Mesenchymal stem cell (in vitro differentiated cells and primary cell): Measurements from ENCODE around the gene AEBP2.
"Not testable (repeated sequence)": the region's sequence is repeated elsewhere in the genome, so short reads cannot be mapped to it uniquely, and the experiment has no call there.

Experiments used
- DNase-seq: peaks from one replicate; pipeline ENCODE4 v3.0.0-alpha.2; 2013
- H2AFZ ChIP-seq: one replicate; pipeline ENCODE4 v1.6.1; 2013; ENCODE audit warnings: low read depth, mild to moderate bottlenecking, control low read depth, inconsistent platforms, low read length, moderate library complexity
- H2AK5ac ChIP-seq: 2 replicates; pipeline ENCODE4 v1.6.1; 2013; ENCODE audit warnings: low read length, moderate library complexity, mild to moderate bottlenecking, inconsistent platforms; ENCODE audit not compliant: severe bottlenecking
- H2BK120ac ChIP-seq: one replicate; pipeline ENCODE4 v1.6.1; 2013; ENCODE audit warnings: low read depth, mild to moderate bottlenecking, inconsistent platforms, low read length, moderate library complexity
- H2BK12ac ChIP-seq, 2 experiments: one replicate each; pipeline ENCODE4 v1.6.1; 2013; ENCODE audit warnings: inconsistent platforms in 2 of 2, low read length in 2 of 2, mild to moderate bottlenecking in 2 of 2, moderate library complexity in 2 of 2, control low read depth in 1 of 2
- H2BK15ac ChIP-seq: one replicate; pipeline ENCODE4 v1.6.1; 2013; ENCODE audit warnings: mild to moderate bottlenecking, low read depth, inconsistent platforms; ENCODE audit not compliant: poor library complexity, severe bottlenecking
- H2BK5ac ChIP-seq: 2 replicates; pipeline ENCODE4 v1.6.1; 2013; ENCODE audit warnings: low read depth, mild to moderate bottlenecking, low read length, control low read depth, inconsistent platforms; ENCODE audit not compliant: poor library complexity, severe bottlenecking
- H3K14ac ChIP-seq, 2 experiments: one replicate each; pipeline ENCODE4 v1.6.1; 2013; ENCODE audit warnings: inconsistent platforms in 2 of 2, low read length in 2 of 2, control low read depth in 1 of 2, mild to moderate bottlenecking in 1 of 2, moderate library complexity in 1 of 2
- H3K18ac ChIP-seq, 2 experiments: one replicate each; pipeline ENCODE4 v1.6.1; 2013; ENCODE audit warnings: inconsistent platforms in 2 of 2, low read length in 2 of 2, control low read depth in 1 of 2, low read depth in 1 of 2, mild to moderate bottlenecking in 1 of 2
- H3K23ac ChIP-seq, 2 experiments: one replicate each; pipeline ENCODE4 v1.6.1; 2013; ENCODE audit warnings: inconsistent platforms in 2 of 2, low read length in 2 of 2, mild to moderate bottlenecking in 2 of 2, moderate library complexity in 2 of 2, control low read depth in 1 of 2
- H3K27ac ChIP-seq: 2 replicates; pipeline ENCODE4 v1.5.1; 2013; ENCODE audit warnings: mild to moderate bottlenecking, moderate library complexity, low read length, control low read depth, inconsistent platforms; ENCODE audit not compliant: poor library complexity, severe bottlenecking
- H3K27me3 ChIP-seq, 2 experiments: 2 replicates each; pipeline versions ENCODE4 v1.6.1 to v1.7.0; 2013; ENCODE audit warnings: low read length in 2 of 2, mild to moderate bottlenecking in 2 of 2, moderate library complexity in 2 of 2, control low read depth in 1 of 2, inconsistent platforms in 1 of 2; ENCODE audit not compliant: control insufficient read depth in 1 of 2, insufficient read depth in 1 of 2
- H3K36me3 ChIP-seq, 2 experiments: 2 replicates each; pipeline versions ENCODE4 v1.6.1 to v1.7.0; 2013; ENCODE audit warnings: low read length in 2 of 2, control low read depth in 1 of 2, inconsistent platforms in 1 of 2, low read depth in 1 of 2, mild to moderate bottlenecking in 1 of 2; ENCODE audit not compliant: insufficient read depth in 2 of 2, control insufficient read depth in 1 of 2
- H3K4ac ChIP-seq, 2 experiments: one replicate each; pipeline ENCODE4 v1.6.1; 2013; ENCODE audit warnings: inconsistent platforms in 2 of 2, low read length in 2 of 2, mild to moderate bottlenecking in 2 of 2, moderate library complexity in 2 of 2, control low read depth in 1 of 2, low read depth in 1 of 2
- H3K4me1 ChIP-seq: 2 replicates; pipeline ENCODE4 v1.6.1; 2013; ENCODE audit warnings: low read depth, low read length, control low read depth; ENCODE audit not compliant: control insufficient read depth, insufficient read depth
- H3K4me2 ChIP-seq: 2 replicates; pipeline ENCODE4 v1.6.1; 2013; ENCODE audit warnings: low read length, mild to moderate bottlenecking, inconsistent platforms; ENCODE audit not compliant: poor library complexity, severe bottlenecking
- H3K4me3 ChIP-seq, 2 experiments: 2 replicates each; pipeline versions ENCODE4 v1.5.1 to v1.7.0; 2013; ENCODE audit warnings: low read length in 2 of 2, mild to moderate bottlenecking in 2 of 2, control low read depth in 1 of 2, low read depth in 1 of 2; ENCODE audit not compliant: insufficient read depth in 1 of 2
- H3K79me1 ChIP-seq: replicated peaks from 2 replicates; pipeline ENCODE4 v1.6.1; 2013; ENCODE audit warnings: mild to moderate bottlenecking, control low read depth, low read length, inconsistent platforms; ENCODE audit not compliant: poor library complexity, severe bottlenecking
- H3K9ac ChIP-seq: 2 replicates; pipeline ENCODE4 v1.7.0; 2013; ENCODE audit warnings: mild to moderate bottlenecking, low read length, moderate library complexity
- H3K9me3 ChIP-seq: 2 replicates; pipeline ENCODE4 v1.7.0; 2013; ENCODE audit warnings: mild to moderate bottlenecking, low read length; ENCODE audit not compliant: control insufficient read depth
- H4K8ac ChIP-seq: one replicate; pipeline ENCODE4 v1.6.1; 2013; ENCODE audit warnings: inconsistent platforms, mild to moderate bottlenecking, low read length, moderate library complexity
- H4K91ac ChIP-seq: one replicate; pipeline ENCODE4 v1.6.1; 2013; ENCODE audit warnings: mild to moderate bottlenecking, low read length, inconsistent platforms
- WGBS: methylation state at CpG from one replicate; pipeline ENCODE4 v1.1.7; 2013; ENCODE audit warnings: mixed read lengths; 5-methylcytosine and 5-hydroxymethylcytosine counted together

Gene AEBP2

DNA sequence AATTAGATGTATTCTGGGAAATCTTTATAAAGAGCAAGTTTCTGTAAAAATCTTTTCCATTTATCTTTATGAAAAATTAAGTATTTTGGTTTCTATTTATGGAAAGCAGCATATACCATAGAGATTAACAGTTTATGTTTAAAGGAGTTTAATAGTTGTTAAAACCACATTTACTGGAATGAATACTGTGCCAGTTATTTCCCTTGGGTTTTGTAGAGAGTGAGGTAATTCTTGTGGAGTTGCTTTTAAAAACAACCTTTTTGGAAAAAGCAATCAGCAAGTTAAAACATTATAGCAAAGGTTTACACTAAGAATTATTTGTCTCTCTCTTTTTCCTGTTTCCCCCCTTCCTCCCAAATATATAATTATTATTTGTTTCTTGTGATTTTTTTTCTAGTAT, 34.9 kb downstream of the AEBP2 start:
- Histone ChIP-seq H2BK5ac (no peak overlapping the region), H3K36me3 (peaks cover 12 to 39% of the 10 kb centered on the region in 2 experiments), H3K4ac (no peak overlapping the region), H2BK120ac (no peak overlapping the region), H2AFZ (no peak overlapping the region), H3K9me3 (peaks cover 4% of the 10 kb centered on the region), H2AK5ac (no peak overlapping the region), H3K27me3 (no peaks in the 10 kb centered on the region), H4K91ac (no peak overlapping the region), H2BK12ac (no peak overlapping the region), H3K14ac (no peak overlapping the region), H3K4me2 (no peak overlapping the region), H3K4me3 (no peak overlapping the region), H3K18ac (no peak overlapping the region), H3K27ac (no peak overlapping the region), H3K9ac (no peak overlapping the region), H3K4me1 (no peaks in the 10 kb centered on the region), H4K8ac (no peak overlapping the region), H3K23ac (no peak overlapping the region), H3K79me1 (peaks cover 11% of the 10 kb centered on the region), H2BK15ac (no peak overlapping the region)
- no peak for DNase-seq

DNA sequence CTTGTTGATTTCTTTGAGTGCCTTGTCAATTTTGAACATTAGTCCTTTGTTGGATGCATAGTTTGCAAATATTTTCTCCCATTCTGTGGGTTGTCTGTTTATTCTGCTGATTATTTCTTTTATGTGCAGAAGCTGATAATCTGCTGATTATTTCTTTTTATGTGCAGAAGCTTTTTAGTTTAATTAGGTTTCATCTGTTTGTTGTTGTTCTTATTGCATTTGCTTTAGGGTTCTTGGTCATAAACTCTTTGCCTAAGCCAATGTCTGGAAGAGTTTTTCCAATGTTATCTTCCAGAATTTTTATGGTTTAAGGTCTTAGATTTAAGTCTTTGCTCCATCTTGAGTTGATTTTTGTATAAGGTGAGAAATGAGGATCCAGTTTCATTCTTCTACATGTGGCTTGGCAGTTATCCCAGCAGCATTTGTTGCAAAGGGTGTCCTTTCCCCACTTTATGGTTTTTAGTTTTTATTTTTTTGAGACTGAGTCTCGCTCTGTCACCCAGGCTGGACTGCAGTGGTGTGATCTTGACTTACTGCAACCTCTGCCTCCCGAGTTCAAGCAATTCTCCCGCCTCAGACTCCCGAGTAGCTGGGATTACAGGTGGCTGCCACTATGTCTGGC, 36.7 kb downstream of the AEBP2 start:
- not testable (repeated sequence) for H3K27ac ChIP-seq, H3K9ac ChIP-seq, H3K27me3 ChIP-seq, H3K23ac ChIP-seq, H3K4me1 ChIP-seq, H3K79me1 ChIP-seq, H3K4ac ChIP-seq, H2BK120ac ChIP-seq, H2BK5ac ChIP-seq, H2BK12ac ChIP-seq, H3K18ac ChIP-seq, DNase-seq, H3K14ac ChIP-seq, H2BK15ac ChIP-seq, H3K4me3 ChIP-seq, H4K8ac ChIP-seq, H2AFZ ChIP-seq, H4K91ac ChIP-seq, H3K4me2 ChIP-seq, H2AK5ac ChIP-seq
- 100% methylated on average over 4 of the region's 4 CpGs for WGBS
- peaks cover 13 to 45% of the 10 kb centered on the region in 2 experiments for H3K36me3 ChIP-seq
- peaks cover 20% of the 10 kb centered on the region for H3K9me3 ChIP-seq

DNA sequence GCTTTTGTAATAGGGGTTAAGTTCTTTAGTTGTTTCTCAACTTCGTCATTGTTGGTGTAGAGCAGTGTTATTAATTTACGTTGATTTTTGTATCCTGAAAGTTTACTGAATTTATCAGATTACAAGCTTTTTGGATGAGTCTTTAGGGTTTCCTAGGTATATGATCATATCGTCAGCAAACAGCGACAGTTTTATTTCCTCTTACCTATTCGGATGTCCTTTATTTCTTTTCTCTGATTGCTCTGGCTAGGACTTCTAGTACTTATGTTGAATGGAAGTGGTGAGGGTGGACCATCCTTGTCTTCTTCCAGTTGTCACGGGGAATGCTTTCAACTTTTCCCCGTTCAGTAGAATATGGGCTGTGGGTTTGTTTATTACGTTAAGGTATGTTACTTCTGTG, 37.8 kb downstream of the AEBP2 start:
- H2BK12ac ChIP-seq: no peak overlapping the region
- H3K14ac ChIP-seq: no peak overlapping the region
- no peak overlapping the region for H3K9ac ChIP-seq
- H2BK120ac ChIP-seq: no peak overlapping the region
- no peak overlapping the region for H2BK15ac ChIP-seq
- H3K4ac ChIP-seq: no peak overlapping the region
- H4K8ac ChIP-seq: no peak overlapping the region
- H3K79me1 ChIP-seq: peaks cover 10% of the 10 kb centered on the region
- no peaks in the 10 kb centered on the region for H3K27me3 ChIP-seq
- peaks cover 2% of the 10 kb centered on the region for H3K4me1 ChIP-seq
- H4K91ac ChIP-seq: no peak overlapping the region
- no peak overlapping the region for H2AK5ac ChIP-seq
- 97% methylated on average over 7 of the region's 8 CpGs for WGBS
- no peak overlapping the region for H3K18ac ChIP-seq
- H3K23ac ChIP-seq: no peak overlapping the region
- DNase-seq: no peak
- peaks cover 20% of the 10 kb centered on the region for H3K9me3 ChIP-seq
- H3K4me3 ChIP-seq: no peak overlapping the region
- no peak overlapping the region for H3K4me2 ChIP-seq
- H3K27ac ChIP-seq: no peak overlapping the region
- H2AFZ ChIP-seq: no peak overlapping the region
- H2BK5ac ChIP-seq: no peak overlapping the region
- peaks cover 16 to 45% of the 10 kb centered on the region in 2 experiments for H3K36me3 ChIP-seq

DNA sequence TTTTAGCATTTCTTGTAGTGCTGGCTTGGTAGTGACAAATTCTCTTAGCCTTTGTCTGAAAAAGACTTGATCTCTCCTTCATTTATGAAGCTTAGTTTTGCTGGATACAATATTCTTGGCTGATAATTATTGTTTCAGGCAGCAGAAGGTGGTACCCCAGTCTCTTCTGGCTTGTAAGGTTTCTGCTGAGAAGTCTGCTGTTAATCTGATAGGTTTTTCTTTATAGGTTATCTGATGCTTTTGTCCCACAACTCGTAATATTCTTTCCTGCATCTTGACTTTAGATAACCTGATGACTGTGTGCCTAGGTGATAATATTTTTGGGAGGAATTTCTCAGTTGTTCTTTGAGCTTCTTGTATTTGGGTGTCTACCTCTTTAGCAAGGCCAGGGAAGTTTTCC, 41.2 kb downstream of the AEBP2 start:
- Histone ChIP-seq H4K8ac (no peak overlapping the region), H3K4me3 (no peak overlapping the region), H3K27ac (no peak overlapping the region), H2BK15ac (no peak overlapping the region), H2AFZ (no peak overlapping the region), H3K9me3 (peaks cover 20% of the 10 kb centered on the region), H3K23ac (no peak overlapping the region), H3K79me1 (peaks cover 10% of the 10 kb centered on the region), H2BK120ac (no peak overlapping the region), H4K91ac (no peak overlapping the region), H3K9ac (no peak overlapping the region), H3K4ac (no peak overlapping the region), H3K4me2 (no peak overlapping the region), H3K14ac (no peak overlapping the region), H2BK5ac (no peak overlapping the region), H3K27me3 (no peaks in the 10 kb centered on the region), H2AK5ac (no peak overlapping the region), H3K4me1 (peaks cover 8% of the 10 kb centered on the region), H2BK12ac (no peak overlapping the region), H3K36me3 (peaks cover 12 to 38% of the 10 kb centered on the region in 2 experiments), H3K18ac (no peak overlapping the region)
- DNase-seq: no peak
- no CpG with 5 or more reads among the region's 1 CpG for WGBS
